Activated CD8-positive, alpha-beta memory T cell treated with anti-CD3 and anti-CD28 coated beads, Interleukin-2, amount 50 U/mL, for 48 hours (primary cell): Measurements from ENCODE around the gene PRCP.

Source experiments
- DNase-seq: peaks from one replicate; pipeline ENCODE4 v3.0.0-alpha.2; 2020

Gene PRCP

GRCh38 chr11:82823647-82824619 lies 76.3 kb downstream of the PRCP start:
- DNase-seq, result no peak

- DNase-seq, result no peak
Measured at GRCh38 chr11:82818409-82819043, 81.7 kb downstream of the PRCP start.

DNA sequence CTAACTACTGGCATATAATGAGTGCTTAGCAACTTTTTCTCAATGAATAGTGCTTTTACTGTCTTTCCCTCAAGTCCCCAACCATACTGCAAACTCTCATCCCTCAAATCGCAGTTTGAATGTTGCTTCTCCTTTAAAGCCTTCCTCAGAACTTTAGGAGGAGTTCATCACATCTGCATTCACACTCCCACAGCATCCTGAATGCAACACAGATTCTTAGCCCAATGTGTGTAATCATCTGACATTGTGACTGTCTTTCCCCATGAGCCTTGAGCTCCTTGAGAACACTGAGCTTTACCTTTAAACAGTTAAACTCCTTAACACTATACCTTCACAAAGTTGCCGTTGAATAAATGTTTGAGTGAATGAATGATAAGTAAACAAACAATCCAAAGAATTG lies 84.8 kb downstream of the PRCP start:
- no peak for DNase-seq

DNA sequence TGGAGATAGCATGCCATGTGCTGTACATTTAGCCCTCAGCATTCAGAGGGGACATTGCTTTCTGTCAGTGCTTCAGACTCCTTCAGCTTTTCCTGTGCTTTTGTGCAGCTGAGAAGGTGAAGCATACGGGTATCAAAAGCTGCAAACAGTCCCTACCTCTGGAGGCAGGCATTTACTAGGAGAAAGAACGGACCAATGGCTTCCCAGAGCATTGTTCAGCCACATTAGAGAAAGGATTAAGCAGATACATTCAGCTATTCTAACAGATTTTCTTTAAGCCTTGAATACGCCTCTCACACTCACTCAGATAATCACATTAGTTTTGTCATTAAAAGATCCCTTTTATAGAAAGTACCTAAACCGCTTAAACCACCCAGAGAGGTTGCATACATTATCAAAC lies 85.9 kb downstream of the PRCP start:
- DNase-seq, result no peak

GRCh38 chr11:82811369-82811768 lies 88.9 kb downstream of the PRCP start:
- DNase-seq, result no peak

DNA sequence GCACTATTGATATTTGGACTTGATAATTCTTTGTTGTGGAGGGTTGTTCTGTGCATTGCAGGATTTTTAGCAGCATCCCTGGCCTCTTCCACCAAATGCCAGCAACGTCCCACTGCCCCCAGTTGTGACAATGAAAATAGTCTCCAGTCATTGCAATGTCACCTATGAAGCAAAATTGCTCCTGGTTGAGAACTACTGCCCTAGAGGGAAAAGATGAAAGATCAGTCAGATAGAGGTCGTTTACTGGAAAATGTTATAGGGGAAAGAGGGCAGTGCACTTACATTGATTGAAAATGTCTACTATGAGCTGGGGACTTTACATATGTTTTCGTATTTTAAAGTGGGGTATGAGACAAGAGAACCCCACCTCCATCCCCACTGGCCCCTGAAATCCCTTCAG lies 89.5 kb downstream of the PRCP start:
- DNase-seq, result no peak

- no peak for DNase-seq
Measured at GRCh38 chr11:82810326-82810725, 89.9 kb downstream of the PRCP start.

DNA sequence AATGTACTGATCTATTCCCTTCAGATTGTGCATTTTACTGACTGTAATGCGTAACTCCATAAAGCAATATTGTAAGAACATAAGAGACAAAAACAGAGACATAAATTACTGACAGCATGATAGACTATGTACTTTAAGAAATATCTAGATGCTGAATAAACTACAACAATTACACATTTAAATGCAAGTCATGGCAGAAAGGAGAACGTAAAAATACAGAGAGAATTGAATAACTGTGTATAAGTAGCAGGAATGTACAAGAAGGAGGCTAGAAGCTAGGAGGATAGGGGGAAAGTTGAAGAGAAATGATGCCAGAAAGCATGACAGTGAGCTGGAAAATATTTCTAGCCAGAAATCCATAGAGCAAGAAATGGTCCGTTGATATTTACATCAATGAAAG lies 92.6 kb downstream of the PRCP start:
- no peak for DNase-seq

DNA sequence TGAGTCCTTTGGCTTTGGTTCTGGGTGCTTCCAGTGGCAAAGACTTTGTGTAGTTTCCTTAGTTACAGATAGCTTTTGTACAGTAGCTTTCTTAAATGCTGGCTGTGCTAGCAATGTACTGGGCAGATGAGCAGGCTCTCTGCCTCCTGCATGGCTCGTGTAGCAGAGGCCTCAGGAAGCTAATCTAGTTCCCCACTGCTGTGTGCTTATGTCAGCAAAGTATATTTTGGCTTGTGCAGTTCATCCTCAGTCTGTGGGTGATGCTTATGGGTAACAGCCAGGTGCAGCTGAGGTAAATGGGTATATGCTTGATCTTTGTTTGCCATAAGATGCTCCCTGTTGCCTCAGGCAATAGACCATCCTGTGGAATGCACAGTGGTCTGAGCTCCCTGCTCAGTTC lies 97.5 kb downstream of the PRCP start:
- DNase-seq, result no peak

- no peak for DNase-seq
Measured at GRCh38 chr11:82796998-82797961, 103.0 kb downstream of the PRCP start.

DNA sequence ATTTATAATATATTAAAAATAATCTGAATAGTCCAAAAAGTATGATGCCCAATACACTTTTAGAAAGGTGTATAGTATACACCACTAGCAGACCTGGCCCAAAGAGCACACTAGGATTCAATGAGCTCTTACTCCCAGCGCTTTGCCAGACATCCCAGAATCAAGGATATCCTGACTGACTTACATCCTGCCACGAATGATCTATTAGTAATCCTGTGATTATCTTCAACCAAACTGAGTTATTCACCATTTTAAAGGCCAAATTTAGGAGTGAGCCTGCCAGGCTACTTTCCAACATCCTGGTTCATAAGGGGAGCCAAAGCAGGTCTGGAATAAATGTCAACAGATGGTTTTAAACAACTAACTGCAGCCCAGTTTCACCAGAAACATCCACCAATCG lies 105.7 kb downstream of the PRCP start:
- no peak for DNase-seq

DNA sequence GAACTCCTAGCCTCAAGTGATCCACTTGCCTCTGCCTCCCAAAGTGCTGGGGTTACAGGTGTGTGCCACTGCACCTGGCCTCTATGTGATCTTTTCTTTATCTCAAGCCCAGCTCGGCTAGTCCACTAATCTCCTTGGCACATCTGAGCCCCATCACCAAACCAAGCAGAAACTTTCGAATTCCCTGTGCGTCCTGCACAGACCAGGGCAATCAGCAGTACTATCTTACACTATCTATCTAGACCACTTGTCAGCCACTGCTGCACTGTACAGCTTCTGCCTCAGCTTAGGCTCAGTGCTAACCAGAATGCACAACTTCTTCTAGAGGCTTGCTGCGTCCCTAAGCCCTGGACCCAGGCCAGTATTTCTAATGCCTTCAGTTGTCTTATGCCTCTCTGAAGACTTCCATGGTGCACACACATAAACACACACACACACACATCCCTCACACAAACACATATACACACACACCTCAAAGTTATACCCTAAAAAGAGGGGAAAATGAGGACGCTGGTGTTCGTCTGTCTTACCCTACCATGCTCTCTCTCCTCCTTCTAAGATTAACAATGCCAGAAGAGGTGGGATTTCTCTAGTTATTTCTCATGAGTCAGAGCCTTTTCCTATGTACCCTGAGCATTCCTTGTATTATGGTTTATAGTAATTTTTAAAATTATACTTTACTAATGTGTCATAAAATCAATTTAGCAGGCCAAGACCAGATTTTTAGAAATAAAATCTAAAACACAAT lies 107.2 kb downstream of the PRCP start:
- no peak for DNase-seq

DNA sequence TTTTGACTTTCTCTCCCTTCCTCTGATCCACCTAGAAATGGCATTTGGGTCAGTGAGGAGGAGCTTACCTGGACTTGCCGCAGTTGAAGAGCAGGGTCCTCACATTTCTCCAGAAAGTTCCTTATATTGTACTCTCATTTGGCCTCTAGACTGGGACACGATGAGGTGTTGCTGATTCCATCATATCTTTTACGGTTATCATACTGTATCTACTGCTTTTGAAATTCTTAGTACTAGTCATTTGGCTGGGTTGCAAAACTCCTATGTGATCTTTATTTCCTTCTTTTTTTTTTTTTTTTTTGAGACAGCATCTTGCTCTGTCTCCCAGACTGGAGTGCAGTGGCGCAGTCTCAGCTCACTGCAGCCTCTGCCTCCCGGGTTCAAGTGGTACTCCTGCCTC lies 107.9 kb downstream of the PRCP start:
- DNase-seq, result no peak

GRCh38 chr11:82791779-82792178 lies 108.5 kb downstream of the PRCP start:
- no peak for DNase-seq

GRCh38 chr11:82790723-82791484 lies 109.3 kb downstream of the PRCP start:
- DNase-seq, result no peak

GRCh38 chr11:82787981-82788380 lies 112.2 kb downstream of the PRCP start:
- no peak for DNase-seq

DNA sequence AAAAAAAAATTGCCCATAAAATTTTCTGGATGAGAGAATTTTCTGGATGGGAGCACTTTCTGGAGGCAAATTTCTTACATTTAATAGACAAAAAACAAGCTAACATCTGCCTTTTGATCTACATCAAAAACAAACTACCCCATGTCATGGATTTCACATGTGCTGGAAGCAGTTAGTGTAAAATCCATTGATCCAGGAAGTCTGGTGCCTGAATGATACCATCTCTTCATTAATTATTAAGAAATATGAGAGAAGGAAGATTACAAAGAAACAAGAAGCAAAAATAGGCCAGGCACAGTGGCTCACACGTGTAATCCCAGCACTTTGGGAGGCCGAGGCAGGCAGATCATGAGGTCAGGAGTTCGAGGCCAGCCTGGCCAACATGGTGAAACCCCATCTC lies 113.4 kb downstream of the PRCP start:
- no peak for DNase-seq

DNA sequence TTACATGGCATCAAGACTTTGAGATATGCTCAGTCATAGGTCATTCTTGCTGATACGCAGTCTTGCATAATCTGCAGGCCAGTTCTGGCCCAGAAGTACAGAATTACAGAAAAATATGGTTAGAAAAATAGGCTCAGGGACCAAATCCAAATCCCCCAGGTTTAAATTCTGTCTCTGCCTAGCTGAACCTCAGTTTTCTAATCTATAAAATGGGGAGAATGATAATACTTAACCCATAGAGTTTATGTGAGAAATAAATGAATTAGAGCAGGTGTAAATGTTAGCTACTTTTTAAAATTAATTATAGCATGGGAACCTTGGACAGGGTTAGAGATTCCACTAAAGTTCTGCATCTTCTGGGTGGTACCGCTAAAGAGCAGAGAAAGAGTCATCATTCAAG lies 114.2 kb downstream of the PRCP start:
- no peak for DNase-seq

DNA sequence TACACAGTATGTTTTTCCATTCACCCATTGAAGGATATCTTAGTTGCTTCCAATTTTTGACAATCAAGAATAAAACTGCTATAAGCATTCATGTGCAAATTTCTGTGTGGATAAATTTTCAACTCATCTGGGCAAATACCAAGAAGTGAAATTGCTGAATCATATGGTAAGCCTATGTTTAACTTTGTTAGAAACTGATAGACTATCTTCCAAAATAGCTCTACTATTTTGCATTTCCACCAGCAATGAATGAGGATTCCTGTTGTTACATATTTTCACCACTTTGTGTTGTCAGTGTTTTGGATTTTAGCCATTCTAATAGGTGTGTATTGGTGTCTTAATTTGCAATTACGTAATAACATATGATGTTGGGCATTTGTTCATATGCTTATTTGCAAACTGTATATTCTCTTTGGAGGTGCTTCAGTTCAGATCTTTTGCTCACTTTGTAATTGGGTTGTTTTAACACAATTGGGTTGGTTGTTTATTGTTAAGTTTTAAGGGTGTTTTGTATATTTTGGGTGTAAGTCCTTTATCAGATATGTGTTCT lies 117.3 kb downstream of the PRCP start:
- DNase-seq, result no peak

DNA sequence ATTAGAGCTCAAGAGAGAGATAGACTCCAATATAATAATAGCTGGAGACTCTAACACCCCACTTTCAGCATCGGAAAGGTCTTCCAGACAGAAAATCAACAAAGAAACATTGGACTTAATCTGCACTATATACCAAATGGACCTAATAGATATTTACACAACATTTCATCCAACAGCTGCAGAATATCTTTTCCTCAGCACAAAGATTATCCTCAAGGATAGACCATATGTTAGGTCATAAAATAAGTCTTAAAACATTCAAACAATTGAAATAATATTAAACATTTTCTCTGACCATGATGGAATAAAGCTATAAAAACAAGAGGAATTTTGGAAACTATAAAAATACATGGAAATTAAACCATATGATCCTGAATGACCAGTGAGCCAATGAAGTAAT lies 121.5 kb downstream of the PRCP start:
- no peak for DNase-seq

- DNase-seq, result no peak
Measured at GRCh38 chr11:82776377-82776776, 123.9 kb downstream of the PRCP start.
